Measurements from ENCODE around the gene SCN10A. TPM values are rescaled to one million over a fixed set of nuclear protein-coding genes. Genes with fewer than 3 reads are reported as not detected.

SCN10A gene
- total RNA-seq, 1 experiment from 2014 or later, result not detected

DNA sequence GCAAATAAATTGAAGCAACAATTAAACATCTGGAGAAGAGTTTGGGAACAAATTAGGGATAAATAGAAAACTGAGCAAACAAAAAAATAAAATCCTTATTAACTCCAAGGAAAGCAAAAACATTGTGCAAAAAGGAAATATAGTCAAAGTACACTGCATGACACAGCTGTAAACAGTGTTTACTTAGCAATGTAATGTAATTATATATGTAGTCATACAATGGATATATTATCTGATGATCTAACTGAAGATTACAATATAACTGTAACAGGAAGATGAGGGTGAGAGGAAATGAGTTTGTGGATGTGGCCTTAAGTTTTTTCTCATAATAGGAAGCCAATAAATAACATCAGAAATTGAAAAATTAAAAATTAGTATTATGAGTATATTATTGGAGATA, 42.5 kb downstream of the SCN10A start:
- no peak for DNase-seq (ENCODE audit: low spot score)

DNA sequence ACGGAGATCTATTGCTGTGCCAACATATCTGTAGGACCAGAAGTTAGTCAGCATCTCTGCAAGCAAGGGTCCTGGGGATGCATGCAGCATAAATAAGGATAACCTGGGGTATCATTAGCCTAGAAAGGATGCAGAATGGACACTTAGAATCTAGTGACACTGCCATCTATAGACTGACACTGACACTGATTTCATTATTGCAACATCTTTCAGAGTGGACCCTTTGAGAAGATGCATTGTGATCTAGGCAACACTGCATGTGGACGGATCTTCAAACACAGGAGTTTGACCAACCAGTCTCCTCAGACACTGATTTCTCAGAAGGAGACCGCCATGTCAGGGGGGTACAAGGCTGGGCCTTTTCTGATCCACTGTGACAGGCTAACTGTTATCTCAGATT, 52.4 kb downstream of the SCN10A start:
- DNase-seq (ENCODE audit: low spot score), result no peak

DNA sequence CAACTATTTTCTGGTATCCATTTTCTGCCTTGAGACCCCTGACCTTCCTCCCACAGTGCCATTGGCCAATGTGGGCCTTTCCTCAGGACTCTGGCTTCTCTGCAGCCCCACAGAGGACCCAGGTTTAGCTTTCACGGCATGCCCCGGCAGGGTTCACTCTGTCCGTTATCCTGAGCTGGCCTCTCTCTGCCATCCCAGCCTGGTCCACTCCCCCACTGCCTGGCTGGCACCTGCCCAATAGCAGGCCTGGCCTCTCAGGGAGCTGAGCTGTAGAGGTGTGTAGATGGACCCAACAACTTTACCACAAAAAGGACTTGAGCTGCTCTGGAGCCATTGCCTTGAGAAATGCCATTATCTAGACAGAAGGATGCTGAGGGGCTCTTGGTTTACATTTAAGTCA, 57.5 kb downstream of the SCN10A start:
- no peak for DNase-seq (ENCODE audit: low spot score)

DNA sequence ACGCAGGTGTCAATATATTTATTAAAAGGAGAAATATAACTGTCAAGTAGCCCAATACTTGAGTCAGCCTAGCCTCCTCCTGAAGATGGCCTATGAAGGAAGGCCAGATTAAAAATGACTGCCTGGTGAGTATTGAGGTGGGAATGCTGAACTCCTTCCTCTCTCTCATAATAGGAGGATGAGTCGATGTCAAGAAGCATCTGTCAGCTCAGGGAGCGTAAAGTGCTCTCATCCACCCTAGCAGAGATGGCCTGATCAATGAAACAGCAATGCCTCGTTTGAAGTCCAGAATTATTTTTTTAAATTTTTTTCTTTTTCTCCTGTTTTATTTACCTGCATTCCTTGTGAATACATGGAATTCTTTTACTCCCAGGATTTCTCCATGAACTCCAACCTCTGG, 58.3 kb downstream of the SCN10A start:
- no peak for DNase-seq (ENCODE audit: low spot score)

DNA sequence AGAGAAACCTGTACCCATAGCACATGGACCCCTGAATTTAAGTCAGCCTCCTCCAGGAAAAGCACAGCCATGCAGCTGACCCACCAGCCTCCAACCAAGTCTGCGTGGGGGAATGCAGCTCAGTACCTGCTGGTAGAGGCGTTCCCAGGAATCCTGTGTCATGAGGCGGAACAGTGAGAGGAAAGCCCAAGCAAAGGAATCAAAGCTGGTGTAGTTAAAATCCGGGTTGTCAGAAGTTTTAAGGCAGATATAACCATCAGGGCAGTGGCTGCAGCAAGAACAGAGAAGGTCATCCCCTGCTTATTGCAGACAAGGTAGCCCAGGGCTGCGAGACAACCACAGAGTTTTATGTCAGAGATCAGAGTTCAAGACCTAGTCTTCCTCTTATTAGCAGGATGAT, 59.1 kb downstream of the SCN10A start:
- no peak for DNase-seq (ENCODE audit: low spot score)

DNA sequence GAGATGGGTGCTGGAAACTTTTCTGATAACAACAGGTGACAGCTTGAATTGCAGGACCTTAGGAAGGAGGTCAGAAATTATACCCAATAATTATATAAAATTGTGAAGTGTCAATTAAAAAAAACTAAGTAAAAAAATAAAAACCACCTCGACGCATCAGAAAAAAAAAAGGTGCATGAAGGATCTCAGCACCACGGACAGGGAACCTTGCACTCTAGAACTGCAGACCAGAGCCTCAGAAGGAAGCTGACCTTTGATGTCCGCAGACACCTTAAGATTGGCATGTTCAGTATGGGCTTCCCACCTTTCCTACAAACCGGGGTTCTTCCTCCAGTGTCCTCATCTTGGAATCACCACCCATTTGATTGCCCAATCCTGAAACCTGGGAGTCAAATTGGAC, 60.9 kb downstream of the SCN10A start:
- no peak for DNase-seq (ENCODE audit: low spot score)

DNA sequence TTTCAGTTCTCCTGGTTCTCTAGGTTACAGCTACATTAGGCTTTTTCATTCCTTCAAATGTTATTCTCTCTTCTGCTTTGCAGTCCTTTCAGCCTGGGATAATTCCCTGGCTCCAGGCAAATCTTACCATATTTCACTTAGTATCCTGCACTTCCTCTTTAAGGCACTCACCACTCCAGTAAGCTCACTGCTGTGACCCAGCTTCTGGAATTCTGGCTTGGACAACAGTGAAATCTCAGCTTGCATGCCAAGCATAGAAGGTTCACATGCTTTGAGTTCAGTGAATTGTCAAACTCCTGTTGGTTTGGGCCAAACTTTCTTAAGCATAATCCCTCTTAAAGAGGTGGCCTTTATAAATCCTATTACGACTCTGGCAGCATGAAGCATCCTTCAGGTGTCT, 69.4 kb downstream of the SCN10A start:
- no peak for DNase-seq (ENCODE audit: low spot score)

DNA sequence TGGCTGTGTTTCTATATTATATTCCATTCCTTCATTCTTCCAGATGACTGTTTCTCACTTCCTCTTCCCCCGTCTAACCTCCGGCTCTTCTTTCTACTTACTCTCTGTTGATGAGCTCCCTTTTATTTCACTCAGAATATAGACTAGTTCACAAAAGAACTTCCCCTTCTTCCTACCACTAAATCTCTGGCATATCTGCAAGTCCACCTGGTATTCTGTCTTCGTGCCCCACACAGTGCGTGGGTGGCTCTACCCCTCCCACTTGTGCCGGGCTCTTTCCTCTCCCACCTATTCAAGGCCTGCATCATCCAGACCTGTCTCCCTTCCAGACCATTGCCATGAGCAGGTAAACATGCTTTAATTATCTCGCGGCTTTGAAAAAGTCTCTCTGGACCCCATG, 73.0 kb downstream of the SCN10A start:
- DNase-seq (ENCODE audit: low spot score), result no peak

DNA sequence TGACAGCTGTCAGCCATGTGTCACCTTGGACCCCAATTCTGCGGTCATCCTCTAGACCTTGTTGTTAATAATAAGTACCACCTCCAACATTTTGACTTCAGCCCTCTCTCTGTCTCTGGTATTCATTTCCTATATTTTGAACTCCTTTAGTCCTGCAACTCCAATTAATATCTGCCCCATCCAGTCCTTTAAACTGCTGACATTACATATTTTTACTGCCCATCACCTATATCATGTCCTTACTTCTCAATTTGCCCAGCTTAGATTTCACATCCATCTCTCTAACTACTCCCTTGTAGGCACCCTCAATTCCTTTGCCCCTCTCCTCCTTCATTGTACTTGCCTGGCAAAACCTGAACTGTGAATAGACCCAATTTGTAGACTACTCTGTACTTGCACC, 73.5 kb downstream of the SCN10A start:
- no peak for DNase-seq (ENCODE audit: low spot score)

DNA sequence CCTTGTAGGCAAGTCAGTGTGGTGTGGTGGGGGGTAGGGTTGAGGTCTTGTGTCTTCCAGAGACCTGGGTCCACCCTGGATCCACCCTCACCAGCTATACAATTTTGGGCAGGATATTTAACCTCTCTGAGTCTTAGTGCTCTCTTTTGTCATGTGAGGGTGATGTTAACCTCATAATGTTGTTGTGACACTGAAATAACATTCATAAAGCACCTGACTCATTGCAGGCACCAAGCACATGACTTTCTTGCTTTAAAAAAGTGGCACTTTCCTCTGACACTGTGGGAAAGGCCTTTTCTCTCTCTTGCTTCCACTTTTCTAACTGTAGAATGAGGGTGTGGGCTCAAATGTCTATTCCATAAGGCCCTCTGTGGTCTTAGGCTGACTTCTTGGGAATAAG, 75.5 kb downstream of the SCN10A start:
- no peak for DNase-seq (ENCODE audit: low spot score)

DNA sequence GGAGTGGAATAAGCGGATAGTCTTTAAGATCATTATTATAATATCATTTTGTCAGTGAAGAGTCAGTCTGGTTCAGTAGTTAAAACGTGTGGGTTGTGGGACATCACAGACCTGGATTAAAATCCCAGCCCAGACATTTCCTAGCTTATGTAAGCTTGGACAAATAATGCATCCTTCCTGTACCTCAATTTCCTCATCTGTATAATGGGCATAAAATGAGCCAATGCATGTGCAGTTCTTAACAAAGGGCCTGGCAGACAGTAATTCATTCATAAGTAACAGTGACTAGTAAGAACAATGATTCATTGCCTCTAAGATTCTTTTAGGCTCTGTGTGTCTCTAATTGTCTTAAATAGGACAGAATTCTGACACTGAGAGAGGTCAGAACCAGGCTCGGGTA, 76.1 kb downstream of the SCN10A start:
- DNase-seq (ENCODE audit: low spot score), result no peak

DNA sequence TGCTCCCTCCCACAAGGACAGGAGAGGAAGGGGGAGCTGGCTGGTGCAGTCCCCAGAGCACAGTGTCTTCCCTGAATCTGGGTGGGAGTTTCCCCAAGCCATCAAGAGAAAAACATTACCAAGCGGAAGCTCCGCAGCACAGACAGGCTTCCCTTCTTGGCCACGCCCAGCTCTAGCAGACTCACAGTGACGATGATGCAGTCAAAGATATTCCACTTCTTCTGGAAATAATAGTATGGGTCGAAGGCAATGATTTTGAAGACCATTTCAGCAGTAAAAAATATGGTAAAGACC, 76.7 kb downstream of the SCN10A start:
- DNase-seq (ENCODE audit: low spot score), result no peak

DNA sequence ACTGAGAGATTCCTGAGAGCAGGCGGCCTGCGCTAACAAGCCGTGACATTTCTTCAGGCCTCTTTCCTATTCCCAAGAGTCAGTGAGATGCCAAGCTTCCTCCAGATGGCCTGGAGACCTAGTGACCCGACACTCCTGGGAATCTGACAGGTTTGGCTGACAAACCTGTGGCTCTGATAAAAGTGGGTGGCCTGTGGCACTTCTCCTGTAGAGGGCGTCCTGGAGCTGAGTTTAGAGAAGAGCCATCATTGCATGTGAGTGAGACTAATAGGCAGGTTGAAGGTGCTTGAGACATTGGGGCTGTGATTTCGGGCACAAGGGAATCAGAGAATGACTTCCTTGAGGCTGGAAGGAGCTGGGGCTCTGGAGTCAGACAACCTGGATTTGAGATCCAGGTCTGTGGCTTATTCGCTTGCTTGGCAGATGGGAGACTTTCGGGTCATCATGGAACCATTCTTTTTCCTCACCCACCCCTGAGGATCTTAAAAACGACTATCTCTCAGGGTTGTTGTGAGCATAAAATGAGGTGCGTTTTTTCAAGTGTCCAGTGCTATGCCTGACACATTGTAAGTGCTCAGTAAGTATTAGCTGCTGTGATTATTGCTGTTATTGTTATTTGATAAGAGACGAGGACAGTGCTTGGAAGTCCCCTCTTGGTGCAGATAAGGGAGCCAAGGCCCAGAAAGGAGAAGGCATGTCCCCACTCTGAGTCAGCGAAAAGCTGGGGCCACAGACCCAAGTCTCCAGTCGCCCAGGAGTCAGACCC, 77.2 kb downstream of the SCN10A start:
- DNase-seq (ENCODE audit: low spot score), result peak; percentile 6

DNA sequence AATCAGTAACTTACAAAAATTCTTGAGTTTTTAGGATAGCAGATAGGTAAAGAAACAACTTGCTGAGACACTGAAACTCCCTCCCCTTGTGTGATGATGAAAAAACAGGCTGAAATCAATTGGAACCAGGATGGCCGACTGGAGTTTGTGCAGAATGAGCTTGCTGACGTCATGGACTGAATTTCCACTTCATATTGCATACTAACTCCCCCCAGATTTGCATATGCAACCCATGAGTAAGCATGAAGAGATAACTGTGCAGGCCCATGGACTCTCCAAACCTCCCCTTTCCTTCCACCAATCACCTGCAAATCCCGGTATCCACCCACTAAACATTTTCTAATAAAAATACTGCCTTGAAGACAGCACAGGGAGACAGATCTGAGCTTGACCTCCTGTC, 84.5 kb downstream of the SCN10A start:
- no peak for DNase-seq (ENCODE audit: low spot score)

DNA sequence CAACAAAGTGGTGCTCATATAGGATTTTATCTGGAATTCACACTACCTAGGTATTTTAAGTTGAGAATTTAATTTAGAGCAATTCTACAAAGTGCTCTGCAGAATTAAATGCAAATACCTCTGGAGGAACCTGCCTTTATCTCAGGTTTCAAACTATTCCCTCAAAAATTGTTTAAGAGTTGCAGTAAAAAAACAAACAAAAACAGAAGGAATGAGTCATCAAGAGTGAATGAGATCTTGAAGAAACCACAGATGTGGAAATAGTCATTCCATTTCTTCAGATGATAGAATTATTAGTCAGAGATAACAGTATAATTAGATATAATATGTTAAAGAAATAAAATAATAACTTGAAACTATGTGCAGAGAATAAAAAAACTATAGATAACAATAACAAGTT, 85.7 kb downstream of the SCN10A start:
- peak; percentile 16 for DNase-seq (ENCODE audit: low spot score)

DNA sequence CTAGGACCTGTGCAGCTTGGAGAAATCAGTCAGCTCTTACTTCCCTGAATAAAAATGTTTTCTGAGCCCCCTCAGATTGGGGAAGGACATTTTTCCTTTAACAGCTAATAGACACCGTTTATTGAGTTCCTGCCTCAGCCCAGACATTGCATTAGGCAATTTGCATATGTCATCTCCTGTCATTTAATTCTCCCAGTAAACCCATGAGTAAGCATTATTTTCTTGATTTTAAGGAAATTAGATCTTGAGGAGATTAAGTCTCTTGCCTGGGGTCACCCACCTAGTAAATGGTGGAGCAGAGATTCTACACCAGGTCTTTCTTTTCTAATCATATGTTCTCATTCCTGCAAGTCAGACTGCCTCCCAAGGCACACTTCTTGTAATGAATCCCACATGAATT, 88.0 kb downstream of the SCN10A start:
- DNase-seq (ENCODE audit: low spot score), result no peak

DNA sequence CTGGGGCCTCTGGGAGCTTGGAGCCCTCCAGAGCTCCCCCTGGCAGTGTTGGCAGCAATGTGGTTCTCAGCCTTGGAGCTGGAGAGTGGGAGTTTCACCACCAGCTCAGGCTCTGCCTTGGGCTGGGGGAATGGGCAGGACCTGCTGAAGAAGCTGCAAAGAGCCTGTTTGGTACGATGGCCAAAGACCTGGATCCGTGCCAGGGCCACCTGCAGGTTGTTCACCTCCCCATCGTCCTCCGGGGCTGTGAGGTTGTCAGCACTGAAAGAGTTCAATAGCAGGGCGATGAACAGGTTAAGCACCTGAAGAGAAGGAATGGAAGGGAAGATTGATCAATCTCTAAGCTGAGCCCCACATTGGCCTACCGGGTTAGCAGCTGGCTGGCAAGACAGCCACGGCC, 89.3 kb downstream of the SCN10A start:
- DNase-seq (ENCODE audit: low spot score), result no peak

DNA sequence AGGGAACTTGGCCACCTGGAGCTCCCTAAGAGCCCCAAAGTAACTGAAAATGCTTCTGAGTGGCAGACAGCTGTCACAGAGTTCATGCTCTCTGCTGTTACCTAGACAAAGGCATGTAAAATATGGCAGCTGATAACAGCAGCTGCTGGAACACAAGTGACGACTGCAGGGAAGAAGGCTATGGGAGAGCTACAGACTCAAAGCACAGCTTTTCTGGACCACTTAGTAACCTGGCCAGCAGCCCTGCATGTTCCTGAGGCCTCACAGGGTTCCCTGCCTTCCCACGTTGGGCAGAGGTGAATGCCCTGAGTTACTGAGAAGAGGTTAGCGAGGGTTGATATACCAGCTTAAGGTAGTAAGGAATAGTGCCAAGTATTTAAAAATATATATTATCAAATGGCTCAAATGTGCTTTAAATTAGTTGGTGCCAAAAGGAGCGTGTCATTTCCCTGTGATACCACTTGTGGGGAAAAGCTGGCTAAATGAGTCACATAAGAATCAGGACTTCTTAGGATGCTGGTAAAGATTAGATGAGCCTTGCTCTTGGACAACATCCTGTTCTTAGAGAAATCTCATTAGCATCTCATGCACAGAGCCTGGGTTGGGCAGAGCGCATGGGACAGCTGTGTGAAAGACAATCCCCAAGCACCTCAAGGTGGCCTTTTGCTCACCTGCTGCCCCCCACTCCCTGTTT, 90.1 kb downstream of the SCN10A start:
- no peak for DNase-seq (ENCODE audit: low spot score)

DNA sequence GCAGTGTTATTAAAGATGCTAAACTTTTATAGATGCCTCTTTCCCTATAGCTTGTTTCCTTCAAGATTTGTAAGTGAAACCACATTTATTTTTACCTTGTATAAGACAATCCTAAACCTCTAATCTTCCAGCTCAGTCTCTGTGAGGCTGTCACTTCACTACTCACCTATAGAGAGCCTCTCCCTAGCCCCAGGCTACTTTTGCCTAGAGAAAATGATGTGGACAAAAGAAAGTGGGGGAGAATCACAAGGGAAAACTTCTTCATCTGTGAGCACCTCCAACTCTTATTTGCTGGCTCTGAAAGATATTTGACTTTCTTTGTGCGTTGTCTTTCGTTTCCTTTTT, 91.7 kb downstream of the SCN10A start:
- no peak for DNase-seq (ENCODE audit: low spot score)

DNA sequence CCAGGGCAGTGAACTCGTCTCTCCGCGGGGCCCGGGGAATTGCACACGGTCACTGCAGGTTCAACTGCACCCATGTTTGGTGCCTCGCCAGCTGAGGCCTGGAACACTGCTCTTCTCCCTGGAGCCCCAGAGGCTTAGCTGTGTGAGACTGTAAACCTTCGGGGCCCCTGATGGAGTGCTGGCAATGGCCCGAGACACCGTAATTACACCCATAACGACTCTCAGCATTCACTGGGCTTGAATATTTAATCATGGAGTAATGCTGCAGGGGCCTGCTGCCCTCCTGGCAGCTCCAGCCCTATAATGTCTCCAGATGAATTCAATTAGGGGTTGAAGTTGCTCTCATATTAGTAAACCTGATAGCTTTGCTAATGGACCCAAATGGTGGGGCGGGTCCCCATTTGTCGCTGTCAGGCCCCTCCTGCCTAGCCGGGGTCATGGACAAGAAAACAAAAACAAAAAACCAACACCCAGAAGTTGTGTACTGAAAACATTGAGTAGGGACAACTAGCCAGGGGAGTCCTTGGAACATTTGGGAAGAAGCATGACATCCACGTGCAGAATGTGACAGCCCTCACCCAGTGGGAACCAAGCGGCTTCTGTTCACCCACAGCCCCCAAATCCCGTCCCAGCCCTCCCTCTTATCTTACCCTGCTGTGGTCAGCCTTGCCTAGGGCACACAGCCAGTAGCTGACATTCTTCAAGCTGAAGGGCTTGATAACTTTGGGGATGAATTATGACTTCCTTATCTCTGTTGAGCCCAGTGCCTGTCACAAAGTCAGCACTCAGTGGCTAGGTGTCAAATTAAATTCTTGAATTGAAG, 92.2 kb downstream of the SCN10A start:
- no peak for DNase-seq (ENCODE audit: low spot score)

DNA sequence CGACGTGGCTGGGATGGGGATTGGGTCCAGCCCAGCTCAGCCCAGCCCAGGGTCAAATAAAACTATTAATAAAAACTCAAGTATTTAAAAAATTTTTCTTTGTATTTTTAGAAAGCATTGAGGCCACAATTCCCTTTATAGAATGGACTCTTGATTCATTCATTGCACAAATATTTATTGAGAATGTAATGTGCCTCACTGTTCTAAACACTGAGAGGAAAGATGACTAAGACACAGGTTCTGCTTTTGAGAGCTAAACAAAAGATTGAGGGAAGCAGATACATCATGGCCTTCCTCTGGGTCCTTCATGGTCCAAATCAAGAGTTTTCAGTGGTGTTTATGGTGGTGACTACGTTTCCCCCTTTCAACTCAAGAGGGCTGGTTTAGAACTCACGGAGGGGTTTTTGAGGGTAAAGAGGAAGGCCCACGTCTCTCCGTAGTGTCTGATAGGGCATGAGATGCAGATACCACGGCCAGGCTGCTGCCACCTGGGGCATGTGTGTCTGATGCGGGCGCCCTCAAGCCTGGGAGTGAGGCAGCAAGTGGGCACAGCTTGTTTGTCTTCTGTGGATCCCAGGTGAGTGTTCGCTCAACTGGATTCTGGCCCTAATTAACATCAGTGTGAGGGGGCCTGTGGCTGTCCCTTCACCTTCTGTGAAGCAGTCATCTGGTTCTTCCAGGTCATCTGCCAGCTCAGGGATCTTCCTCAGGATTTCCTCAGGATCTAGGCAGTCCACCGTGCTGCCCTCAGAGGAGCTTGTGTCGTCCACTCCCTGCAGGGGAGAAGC, 93.0 kb downstream of the SCN10A start:
- DNase-seq (ENCODE audit: low spot score), result no peak

DNA sequence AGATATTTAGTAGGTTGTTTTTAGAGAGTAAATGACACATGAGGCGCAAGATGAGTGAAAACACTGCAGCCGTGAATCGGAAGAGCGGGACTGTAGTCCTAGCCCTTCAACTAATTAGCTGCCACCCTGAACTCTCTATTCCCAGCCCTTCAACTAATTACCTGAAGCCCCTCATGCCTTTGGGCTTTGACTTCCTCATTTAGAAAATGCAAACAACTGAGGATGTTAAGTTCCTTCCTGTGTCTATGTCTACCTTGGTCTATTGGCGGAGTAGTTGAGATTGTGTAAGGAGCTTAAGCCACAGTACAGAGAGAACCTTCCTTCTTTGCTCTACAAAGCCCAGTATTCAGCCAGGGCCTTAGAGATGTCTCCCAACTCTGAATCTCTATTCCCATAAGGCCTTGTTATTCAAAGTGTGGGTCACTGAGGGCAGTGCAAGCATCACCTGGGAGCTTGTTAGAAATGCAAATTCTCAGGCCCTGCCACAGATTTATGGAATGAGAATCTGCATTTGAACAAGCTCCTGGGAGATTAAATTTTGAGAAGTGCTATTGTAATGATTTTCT, 94.7 kb downstream of the SCN10A start:
- no peak for DNase-seq (ENCODE audit: low spot score)
